RWPE2 (cell line): Measurements from ENCODE around the gene GALNT18.

Experiments used
- ATAC-seq: fragments of 200-7000 bp; cut with Tn5 transposase; 3 replicates; pipeline ENCODE4 v1.9.1; 2021; ENCODE audit warnings: low read depth
- DNase-seq: peaks from one replicate; pipeline ENCODE4 v3.0.0-alpha.2; 2020; ENCODE audit warnings: low spot score
- H3K27ac ChIP-seq: fragments of 450-650 bp; 2 replicates; pipeline ENCODE4 v1.5.1; 2017; ENCODE audit warnings: mild to moderate bottlenecking; ENCODE audit not compliant: poor library complexity, severe bottlenecking
- H3K27me3 ChIP-seq: fragments of 250-450 bp; sonication (Bioruptor Pico); 2 replicates; pipeline ENCODE4 v1.5.1; 2021; ENCODE audit warnings: mild to moderate bottlenecking, moderate library complexity; ENCODE audit not compliant: insufficient read depth, poor library complexity, severe bottlenecking
- H3K36me3 ChIP-seq: fragments of 250-450 bp; sonication (Bioruptor Pico); 2 replicates; pipeline ENCODE4 v1.5.1; 2020; ENCODE audit warnings: low read depth, mild to moderate bottlenecking, moderate library complexity
- H3K4me1 ChIP-seq: fragments of 250-450 bp; sonication (Bioruptor Pico); 2 replicates; pipeline ENCODE4 v1.5.1; 2021; ENCODE audit warnings: mild to moderate bottlenecking, moderate library complexity; ENCODE audit not compliant: insufficient read depth, poor library complexity, severe bottlenecking
- H3K4me3 ChIP-seq: fragments of 250-450 bp; sonication (Bioruptor Pico); 2 replicates; pipeline ENCODE4 v1.5.1; 2021; ENCODE audit warnings: mild to moderate bottlenecking, moderate library complexity; ENCODE audit not compliant: severe bottlenecking
- H3K9me3 ChIP-seq: fragments of 250-450 bp; sonication (Bioruptor Pico); 2 replicates; pipeline ENCODE4 v1.5.1; 2021; ENCODE audit warnings: mild to moderate bottlenecking, moderate library complexity; ENCODE audit not compliant: severe bottlenecking
- CTCF ChIP-seq: fragments of 450-650 bp; IDR thresholded peaks from one replicate; pipeline ENCODE4 v1.5.1; 2017; ENCODE audit warnings: mild to moderate bottlenecking, moderate library complexity; ENCODE audit not compliant: poor library complexity, severe bottlenecking

GALNT18 gene

GRCh38 chr11:11395126-11395525, 226.7 kb downstream of the GALNT18 start:
- H3K4me3 ChIP-seq: no peak overlapping the region
- no peaks in the 10 kb centered on the region for H3K9me3 ChIP-seq
- no peaks in the 10 kb centered on the region for H3K36me3 ChIP-seq
- H3K4me1 ChIP-seq: peaks cover 15% of the 10 kb centered on the region
- ATAC-seq (no peak), DNase-seq (no peak)
- TF ChIP-seq CTCF: no peak
- no peaks in the 10 kb centered on the region for H3K27me3 ChIP-seq
- H3K27ac ChIP-seq: no peak overlapping the region

GRCh38 chr11:11394241-11394640, 227.6 kb downstream of the GALNT18 start:
- H3K27me3 ChIP-seq: no peaks in the 10 kb centered on the region
- ATAC-seq: no peak
- no peak overlapping the region for H3K27ac ChIP-seq
- H3K36me3 ChIP-seq: no peaks in the 10 kb centered on the region
- H3K4me3 ChIP-seq: no peak overlapping the region
- H3K4me1 ChIP-seq: peaks cover 20% of the 10 kb centered on the region
- no peaks in the 10 kb centered on the region for H3K9me3 ChIP-seq
- DNase-seq: no peak
- TF ChIP-seq CTCF: no peak

- no peak for DNase-seq
- peak; percentile 82 for ATAC-seq
These were observed 229.9 kb downstream of the GALNT18 start for GRCh38 chr11:11391796-11392463.

GRCh38 chr11:11391169-11391568, 230.6 kb downstream of the GALNT18 start:
- Histone ChIP-seq H3K4me1 (peaks cover 23% of the 10 kb centered on the region), H3K27ac (no peak overlapping the region), H3K4me3 (no peak overlapping the region), H3K36me3 (no peaks in the 10 kb centered on the region), H3K27me3 (no peaks in the 10 kb centered on the region), H3K9me3 (no peaks in the 10 kb centered on the region)
- no peak for TF ChIP-seq CTCF
- ATAC-seq: no peak
- no peak for DNase-seq

More at GRCh38 chr11:11391796-11392463, 229.9 kb downstream of the GALNT18 start:
- no peak overlapping the region for H3K4me3 ChIP-seq
- no peaks in the 10 kb centered on the region for H3K36me3 ChIP-seq
- H3K4me1 ChIP-seq: peaks cover 23% of the 10 kb centered on the region
- H3K27ac ChIP-seq: no peak overlapping the region
- H3K9me3 ChIP-seq: no peaks in the 10 kb centered on the region
- no peak for TF ChIP-seq CTCF
- H3K27me3 ChIP-seq: no peaks in the 10 kb centered on the region

- H3K4me3 ChIP-seq: no peak overlapping the region
- ATAC-seq (no peak), DNase-seq (no peak)
- H3K4me1 ChIP-seq: peaks cover 23% of the 10 kb centered on the region
- TF ChIP-seq CTCF: no peak
- no peaks in the 10 kb centered on the region for H3K27me3 ChIP-seq
- no peaks in the 10 kb centered on the region for H3K9me3 ChIP-seq
- no peaks in the 10 kb centered on the region for H3K36me3 ChIP-seq
- no peak overlapping the region for H3K27ac ChIP-seq
These were observed 231.6 kb downstream of the GALNT18 start for GRCh38 chr11:11390068-11390771.
